HepG2 (cell line): ENCODE data around the gene F7. TPM values are rescaled to one million over a fixed set of nuclear protein-coding genes. Genes with fewer than 3 reads are reported as not detected.

Source experiments
- ASH2L ChIP-seq: fragments of 300-600, 200-600 bp; sonication (generic); IDR thresholded peaks from 2 replicates; pipeline ENCODE4 v1.7.0; 2017; ENCODE audit warnings: low read depth, mild to moderate bottlenecking, moderate library complexity, mixed read lengths, low read length; ENCODE audit not compliant: insufficient read length
- CENPX ChIP-seq: sonication (generic); formaldehyde crosslinking; IDR thresholded peaks from 2 replicates; pipeline ENCODE4 v1.9.0; 2021; ENCODE audit warnings: mild to moderate bottlenecking, missing genetic modification reagents, moderate library complexity
- ETV6 ChIP-seq: sonication (generic); formaldehyde crosslinking; conservative IDR thresholded peaks from 2 replicates; pipeline ENCODE4 v1.4.0; 2020; ENCODE audit warnings: missing genetic modification reagents
- HHEX ChIP-seq: IDR thresholded peaks from 2 replicates; pipeline ENCODE4 v1.6.1; 2016; ENCODE audit warnings: control low read depth
- HMGA1 ChIP-seq: sonication (generic); formaldehyde crosslinking; conservative IDR thresholded peaks from 2 replicates; pipeline ENCODE4 v1.4.0; 2020; ENCODE audit warnings: missing genetic modification reagents
- ZFP41 ChIP-seq: sonication (generic); formaldehyde crosslinking; IDR thresholded peaks from 2 replicates; pipeline ENCODE4 v1.4.0; 2020; ENCODE audit warnings: mild to moderate bottlenecking, missing genetic modification reagents, borderline replicate concordance
- ZNF264 ChIP-seq: sonication (generic); formaldehyde crosslinking; IDR thresholded peaks from 2 replicates; pipeline ENCODE4 v1.4.0; 2020; ENCODE audit warnings: missing genetic modification reagents
- ZNF496 ChIP-seq: sonication (generic); formaldehyde crosslinking; IDR thresholded peaks from 2 replicates; pipeline ENCODE4 v1.8.1; 2023; ENCODE audit warnings: mild to moderate bottlenecking, moderate library complexity, missing genetic modification reagents; ENCODE audit not compliant: insufficient replicate concordance
- ZNF503 ChIP-seq: sonication (generic); formaldehyde crosslinking; IDR thresholded peaks from 2 replicates; pipeline ENCODE4 v1.4.0; 2020; ENCODE audit warnings: missing genetic modification reagents
- ZNF543 ChIP-seq: sonication (generic); formaldehyde crosslinking; IDR thresholded peaks from 2 replicates; pipeline ENCODE4 v1.4.0; 2020; ENCODE audit warnings: mild to moderate bottlenecking, missing genetic modification reagents
- ZNF577 ChIP-seq: sonication (generic); formaldehyde crosslinking; IDR thresholded peaks from 2 replicates; pipeline ENCODE4 v1.4.0; 2020; ENCODE audit warnings: mild to moderate bottlenecking, low read depth, missing genetic modification reagents, borderline replicate concordance
- ZNF607 ChIP-seq: sonication (generic); formaldehyde crosslinking; IDR thresholded peaks from 2 replicates; pipeline ENCODE4 v1.5.1; 2020; ENCODE audit warnings: missing genetic modification reagents, mild to moderate bottlenecking, borderline replicate concordance
- ZNF629 ChIP-seq: sonication (generic); formaldehyde crosslinking; conservative IDR thresholded peaks from 2 replicates; pipeline ENCODE4 v1.5.0; 2020; ENCODE audit warnings: missing genetic modification reagents
- ZNF761 ChIP-seq: sonication (generic); formaldehyde crosslinking; conservative IDR thresholded peaks from 2 replicates; pipeline ENCODE4 v1.4.0; 2020; ENCODE audit warnings: mild to moderate bottlenecking, missing genetic modification reagents
- ZZZ3 ChIP-seq: sonication (generic); formaldehyde crosslinking; IDR thresholded peaks from 2 replicates; pipeline ENCODE4 v1.4.0; 2020; ENCODE audit warnings: missing genetic modification reagents, mild to moderate bottlenecking, borderline replicate concordance
- polyA plus RNA-seq, 8 experiments: library from polyadenylated mRNA; depleted of rRNA in 3 of 8; stranded (reverse) in 7 of 8; unstranded in 1 of 8; fragments of >200 nt; fragmentation: Illumina TruSeq in 4 of 8; extraction: Trizol in 4 of 8; gene quantifications; 2 replicates each; pipeline versions ENCODE4 v1.2.1 to v1.2.3, GENCODE V29; 2011 to 2016; ENCODE audit warnings: low read depth in 4 of 8, missing spikeins in 1 of 8, mixed read lengths in 1 of 8; ENCODE audit not compliant: insufficient read depth in 1 of 8
- total RNA-seq, 5 experiments: library from RNA; depleted of rRNA; stranded (reverse); fragments of >200 nt; fragmentation: Illumina TruSeq; extraction: Trizol; gene quantifications; 2 replicates each; pipeline ENCODE4 v1.2.3, GENCODE V29; 2016; ENCODE audit warnings: low read depth in 1 of 5
- TF ChIP-seq, protein P1 (sequence below): sonication (generic); formaldehyde crosslinking; IDR thresholded peaks from 2 replicates; pipeline ENCODE4 v1.8.1; 2023; ENCODE audit warnings: mild to moderate bottlenecking, moderate library complexity, missing genetic modification reagents
- TF ChIP-seq, protein P2 (sequence below): sonication (generic); formaldehyde crosslinking; IDR thresholded peaks from 2 replicates; pipeline ENCODE4 v1.4.0; 2020; ENCODE audit warnings: mild to moderate bottlenecking, missing genetic modification reagents
- TF ChIP-seq, protein P3 (sequence below): fragments of 450-650 bp; IDR thresholded peaks from 2 replicates; pipeline ENCODE4 v1.6.1; 2016
- TF ChIP-seq, protein P4 (sequence below): sonication (generic); formaldehyde crosslinking; IDR thresholded peaks from 2 replicates; pipeline ENCODE4 v1.4.0; 2020; ENCODE audit warnings: missing genetic modification reagents, borderline replicate concordance

Gene F7
- total and polyA plus RNA-seq, 2 of the 13 experiments (the other 11 are each of a cell fraction or from before 2014, with no cell fraction given) = 12.6 to 26.5 TPM

DNA sequence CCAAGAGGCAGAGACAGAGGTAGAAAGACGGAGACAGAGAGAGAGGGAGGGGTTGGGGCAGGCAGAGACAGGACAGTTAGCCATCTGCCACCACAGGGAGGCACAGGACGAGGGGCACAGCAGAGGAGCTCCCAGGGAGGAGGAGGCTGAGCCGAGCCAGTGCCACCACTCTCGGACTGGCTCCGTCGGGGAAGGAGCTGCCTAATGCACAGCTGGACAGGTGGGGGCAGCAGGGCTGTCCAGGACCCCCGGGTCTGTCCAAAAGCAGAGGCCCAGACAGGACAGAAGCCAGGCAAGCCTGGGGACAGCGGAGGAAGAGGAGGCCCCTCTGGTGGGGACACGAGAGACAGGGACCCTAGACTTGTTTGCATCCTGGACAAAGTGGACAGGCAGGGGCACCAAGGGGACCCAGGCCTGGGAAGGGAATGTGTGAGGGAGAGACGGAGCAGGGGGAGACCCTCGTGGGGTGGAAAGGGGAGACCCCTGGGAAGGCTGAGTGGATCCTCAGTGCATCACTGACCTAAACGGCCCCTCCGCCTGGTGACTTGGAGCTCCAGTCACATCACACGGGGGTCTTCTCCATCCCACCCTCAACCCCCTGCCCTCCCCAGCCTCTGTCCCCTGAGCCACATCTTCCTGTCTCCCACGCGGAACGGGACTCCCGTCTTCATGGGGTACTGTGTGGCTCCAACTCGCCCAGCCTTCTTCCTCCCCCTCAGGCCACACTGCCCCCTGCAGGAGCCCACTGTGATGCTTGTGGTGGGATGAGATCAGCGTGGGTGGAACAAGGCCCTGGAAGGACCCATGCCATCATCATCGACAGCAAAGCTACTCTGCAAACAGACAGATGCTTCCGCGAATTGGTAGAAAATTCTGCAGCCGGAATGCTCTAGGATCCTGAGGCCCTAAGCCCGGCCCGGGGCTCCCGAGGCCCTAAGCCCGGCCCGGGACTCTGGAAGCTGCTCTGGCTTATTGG is 17.9 kb downstream of the F7 start (continued):
- TF ChIP-seq ZNF496 (CRISPR knock-in tag) = no peak
- no peak for TF ChIP-seq ZNF264 (CRISPR knock-in tag)
- TF ChIP-seq ZNF629 (CRISPR knock-in tag) = no peak
- TF ChIP-seq ETV6 (CRISPR knock-in tag) = no peak
- TF ChIP-seq ASH2L = no peak
- no peak for TF ChIP-seq ZNF503
- TF ChIP-seq HMGA1 (CRISPR knock-in tag) = no peak
- no peak for TF ChIP-seq ZNF577 (CRISPR knock-in tag)
- TF ChIP-seq CENPX (CRISPR knock-in tag) = no peak
- TF ChIP-seq, protein P1, sequence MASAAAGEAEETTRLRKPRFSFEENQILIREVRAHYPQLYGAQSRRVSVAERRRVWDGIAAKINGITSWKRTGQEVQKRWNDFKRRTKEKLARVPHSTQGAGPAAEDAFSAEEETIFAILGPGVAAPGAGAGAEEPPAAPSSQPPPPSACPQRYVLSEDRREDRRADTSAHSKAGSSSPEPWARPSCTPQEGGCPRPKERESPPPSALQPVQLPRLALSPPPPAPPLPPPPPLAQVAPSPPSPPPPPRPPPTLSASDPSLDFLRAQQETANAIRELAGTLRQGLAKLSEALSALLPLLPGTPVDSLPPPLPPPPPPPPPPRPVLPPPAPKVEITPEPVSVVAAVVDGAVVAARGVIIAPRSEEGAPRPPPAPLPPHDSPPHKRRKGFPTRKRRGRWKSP (CRISPR knock-in tag) = no peak
- TF ChIP-seq, protein P2, sequence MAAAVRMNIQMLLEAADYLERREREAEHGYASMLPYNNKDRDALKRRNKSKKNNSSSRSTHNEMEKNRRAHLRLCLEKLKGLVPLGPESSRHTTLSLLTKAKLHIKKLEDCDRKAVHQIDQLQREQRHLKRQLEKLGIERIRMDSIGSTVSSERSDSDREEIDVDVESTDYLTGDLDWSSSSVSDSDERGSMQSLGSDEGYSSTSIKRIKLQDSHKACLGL (CRISPR knock-in tag) = no peak
- no peak for TF ChIP-seq ZNF761
- TF ChIP-seq ZNF607 (CRISPR knock-in tag) = no peak
- no peak for TF ChIP-seq ZZZ3 (CRISPR knock-in tag)
- no peak for TF ChIP-seq ZFP41 (CRISPR knock-in tag)
- TF ChIP-seq ZNF543 = no peak; the same call in 1 of the 2 replicates
- TF ChIP-seq, protein P3, sequence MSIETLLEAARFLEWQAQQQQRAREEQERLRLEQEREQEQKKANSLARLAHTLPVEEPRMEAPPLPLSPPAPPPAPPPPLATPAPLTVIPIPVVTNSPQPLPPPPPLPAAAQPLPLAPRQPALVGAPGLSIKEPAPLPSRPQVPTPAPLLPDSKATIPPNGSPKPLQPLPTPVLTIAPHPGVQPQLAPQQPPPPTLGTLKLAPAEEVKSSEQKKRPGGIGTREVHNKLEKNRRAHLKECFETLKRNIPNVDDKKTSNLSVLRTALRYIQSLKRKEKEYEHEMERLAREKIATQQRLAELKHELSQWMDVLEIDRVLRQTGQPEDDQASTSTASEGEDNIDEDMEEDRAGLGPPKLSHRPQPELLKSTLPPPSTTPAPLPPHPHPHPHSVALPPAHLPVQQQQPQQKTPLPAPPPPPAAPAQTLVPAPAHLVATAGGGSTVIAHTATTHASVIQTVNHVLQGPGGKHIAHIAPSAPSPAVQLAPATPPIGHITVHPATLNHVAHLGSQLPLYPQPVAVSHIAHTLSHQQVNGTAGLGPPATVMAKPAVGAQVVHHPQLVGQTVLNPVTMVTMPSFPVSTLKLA = no peak
- TF ChIP-seq HHEX (CRISPR knock-in tag) = no peak
- TF ChIP-seq, protein P4, sequence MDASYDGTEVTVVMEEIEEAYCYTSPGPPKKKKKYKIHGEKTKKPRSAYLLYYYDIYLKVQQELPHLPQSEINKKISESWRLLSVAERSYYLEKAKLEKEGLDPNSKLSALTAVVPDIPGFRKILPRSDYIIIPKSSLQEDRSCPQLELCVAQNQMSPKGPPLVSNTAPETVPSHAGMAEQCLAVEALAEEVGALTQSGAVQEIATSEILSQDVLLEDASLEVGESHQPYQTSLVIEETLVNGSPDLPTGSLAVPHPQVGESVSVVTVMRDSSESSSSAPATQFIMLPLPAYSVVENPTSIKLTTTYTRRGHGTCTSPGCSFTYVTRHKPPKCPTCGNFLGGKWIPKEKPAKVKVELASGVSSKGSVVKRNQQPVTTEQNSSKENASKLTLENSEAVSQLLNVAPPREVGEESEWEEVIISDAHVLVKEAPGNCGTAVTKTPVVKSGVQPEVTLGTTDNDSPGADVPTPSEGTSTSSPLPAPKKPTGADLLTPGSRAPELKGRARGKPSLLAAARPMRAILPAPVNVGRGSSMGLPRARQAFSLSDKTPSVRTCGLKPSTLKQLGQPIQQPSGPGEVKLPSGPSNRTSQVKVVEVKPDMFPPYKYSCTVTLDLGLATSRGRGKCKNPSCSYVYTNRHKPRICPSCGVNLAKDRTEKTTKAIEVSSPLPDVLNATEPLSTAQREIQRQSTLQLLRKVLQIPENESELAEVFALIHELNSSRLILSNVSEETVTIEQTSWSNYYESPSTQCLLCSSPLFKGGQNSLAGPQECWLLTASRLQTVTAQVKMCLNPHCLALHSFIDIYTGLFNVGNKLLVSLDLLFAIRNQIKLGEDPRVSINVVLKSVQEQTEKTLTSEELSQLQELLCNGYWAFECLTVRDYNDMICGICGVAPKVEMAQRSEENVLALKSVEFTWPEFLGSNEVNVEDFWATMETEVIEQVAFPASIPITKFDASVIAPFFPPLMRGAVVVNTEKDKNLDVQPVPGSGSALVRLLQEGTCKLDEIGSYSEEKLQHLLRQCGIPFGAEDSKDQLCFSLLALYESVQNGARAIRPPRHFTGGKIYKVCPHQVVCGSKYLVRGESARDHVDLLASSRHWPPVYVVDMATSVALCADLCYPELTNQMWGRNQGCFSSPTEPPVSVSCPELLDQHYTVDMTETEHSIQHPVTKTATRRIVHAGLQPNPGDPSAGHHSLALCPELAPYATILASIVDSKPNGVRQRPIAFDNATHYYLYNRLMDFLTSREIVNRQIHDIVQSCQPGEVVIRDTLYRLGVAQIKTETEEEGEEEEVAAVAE = no peak
